ENCODE data around the gene TMEM35A.

GRCh38 chrX:101071582-101071981, 7.1 kb upstream of the TMEM35A start:
- TF ChIP-seq CTCF (conservative IDR thresholded peaks at IDR 0.05): no peak
- TF ChIP-seq EZH2 (IDR thresholded peaks at IDR 0.05; ENCODE audit: low read depth): no peak
